ENCODE measurements around the gene HTR7.

HTR7 gene

GRCh38 chr10:90722832-90723231 lies 135.0 kb downstream of the HTR7 start:
- H3K9me3 ChIP-seq (ENCODE audit: insufficient read depth, low read length, severe bottlenecking): no peaks in the 10 kb centered on the region
- DNase-seq (no peak), ATAC-seq (ENCODE audit: insufficient read depth, low read depth) (no peak)
- no peaks in the 10 kb centered on the region for H3K4me1 ChIP-seq (ENCODE audit: insufficient read depth, low read length)
- no peak for TF ChIP-seq CTCF (IDR thresholded peaks at IDR 0.05; ENCODE audit: borderline replicate concordance, extremely low read depth, low read length, poor library complexity, severe bottlenecking)
- no peak for TF ChIP-seq EZH2 (IDR thresholded peaks at IDR 0.05; ENCODE audit: borderline replicate concordance, low read depth, low read length, severe bottlenecking)
- H3K4me3 ChIP-seq (ENCODE audit: low read depth in 1 of 2, low read length in 2 of 2): no peak overlapping the region
- no peaks in the 10 kb centered on the region for H3K36me3 ChIP-seq (ENCODE audit: insufficient read depth, low read length)
- peaks cover 22% of the 10 kb centered on the region for H3K27me3 ChIP-seq (ENCODE audit: insufficient read depth, low read length, poor library complexity)
- H3K79me2 ChIP-seq (ENCODE audit: insufficient read depth, low read length): no peaks in the 10 kb centered on the region
- H3K4me2 ChIP-seq (ENCODE audit: insufficient read depth, low read length): no peak overlapping the region
- H2AFZ ChIP-seq (ENCODE audit: low read depth, low read length): no peak overlapping the region
- H3K9ac ChIP-seq (ENCODE audit: low read depth, low read length): no peak overlapping the region
- H3K27ac ChIP-seq (ENCODE audit: low read length): no peak overlapping the region
- no peaks in the 10 kb centered on the region for H4K20me1 ChIP-seq (ENCODE audit: insufficient read depth, low read length)

GRCh38 chr10:90718182-90718581 lies 139.7 kb downstream of the HTR7 start:
- H3K79me2 ChIP-seq (ENCODE audit: insufficient read depth, low read length): no peaks in the 10 kb centered on the region
- peaks cover 15% of the 10 kb centered on the region for H3K27me3 ChIP-seq (ENCODE audit: insufficient read depth, low read length, poor library complexity)
- no peak overlapping the region for H3K4me3 ChIP-seq (ENCODE audit: low read depth in 1 of 2, low read length in 2 of 2)
- no peaks in the 10 kb centered on the region for H3K36me3 ChIP-seq (ENCODE audit: insufficient read depth, low read length)
- H4K20me1 ChIP-seq (ENCODE audit: insufficient read depth, low read length): no peaks in the 10 kb centered on the region
- no peak for TF ChIP-seq EZH2 (IDR thresholded peaks at IDR 0.05; ENCODE audit: borderline replicate concordance, low read depth, low read length, severe bottlenecking)
- peak; percentile 25 for TF ChIP-seq CTCF (IDR thresholded peaks at IDR 0.05; ENCODE audit: borderline replicate concordance, extremely low read depth, low read length, poor library complexity, severe bottlenecking)
- ATAC-seq (ENCODE audit: insufficient read depth, low read depth): no peak
- no peak for DNase-seq
- H3K9ac ChIP-seq (ENCODE audit: low read depth, low read length): no peak overlapping the region
- no peak overlapping the region for H3K27ac ChIP-seq (ENCODE audit: low read length)
- H3K4me2 ChIP-seq (ENCODE audit: insufficient read depth, low read length): no peak overlapping the region
- H2AFZ ChIP-seq (ENCODE audit: low read depth, low read length): no peak overlapping the region
- H3K4me1 ChIP-seq (ENCODE audit: insufficient read depth, low read length): no peaks in the 10 kb centered on the region
- no peaks in the 10 kb centered on the region for H3K9me3 ChIP-seq (ENCODE audit: insufficient read depth, low read length, severe bottlenecking)

- DNase-seq (no peak), ATAC-seq (ENCODE audit: insufficient read depth, low read depth) (no peak)
- Histone ChIP-seq H2AFZ (ENCODE audit: low read depth, low read length) (no peak overlapping the region), H3K27me3 (ENCODE audit: insufficient read depth, low read length, poor library complexity) (peaks cover 19% of the 10 kb centered on the region), H3K9ac (ENCODE audit: low read depth, low read length) (no peak overlapping the region), H3K27ac (ENCODE audit: low read length) (no peak overlapping the region), H3K4me3 (ENCODE audit: low read depth in 1 of 2, low read length in 2 of 2) (no peak overlapping the region), H3K4me2 (ENCODE audit: insufficient read depth, low read length) (no peak overlapping the region), H3K36me3 (ENCODE audit: insufficient read depth, low read length) (no peaks in the 10 kb centered on the region), H3K4me1 (ENCODE audit: insufficient read depth, low read length) (no peaks in the 10 kb centered on the region), H3K9me3 (ENCODE audit: insufficient read depth, low read length, severe bottlenecking) (no peaks in the 10 kb centered on the region), H3K79me2 (ENCODE audit: insufficient read depth, low read length) (no peaks in the 10 kb centered on the region), H4K20me1 (ENCODE audit: insufficient read depth, low read length) (no peaks in the 10 kb centered on the region)
- TF ChIP-seq CTCF (IDR thresholded peaks at IDR 0.05; ENCODE audit: borderline replicate concordance, extremely low read depth, low read length, poor library complexity, severe bottlenecking) (peak; percentile 9), EZH2 (IDR thresholded peaks at IDR 0.05; ENCODE audit: borderline replicate concordance, low read depth, low read length, severe bottlenecking) (no peak)
These were observed 145.3 kb downstream of the HTR7 start for GRCh38 chr10:90712529-90712928.

- peaks cover 13% of the 10 kb centered on the region for H3K27me3 ChIP-seq (ENCODE audit: insufficient read depth, low read length, poor library complexity)
- no peaks in the 10 kb centered on the region for H3K36me3 ChIP-seq (ENCODE audit: insufficient read depth, low read length)
- H3K4me3 ChIP-seq (ENCODE audit: low read depth in 1 of 2, low read length in 2 of 2): no peak overlapping the region
- no peaks in the 10 kb centered on the region for H3K4me1 ChIP-seq (ENCODE audit: insufficient read depth, low read length)
- TF ChIP-seq CTCF (IDR thresholded peaks at IDR 0.05; ENCODE audit: borderline replicate concordance, extremely low read depth, low read length, poor library complexity, severe bottlenecking) (no peak), EZH2 (IDR thresholded peaks at IDR 0.05; ENCODE audit: borderline replicate concordance, low read depth, low read length, severe bottlenecking) (no peak)
- no peak overlapping the region for H3K27ac ChIP-seq (ENCODE audit: low read length)
- no peaks in the 10 kb centered on the region for H4K20me1 ChIP-seq (ENCODE audit: insufficient read depth, low read length)
- H3K4me2 ChIP-seq (ENCODE audit: insufficient read depth, low read length): no peak overlapping the region
- no peak overlapping the region for H2AFZ ChIP-seq (ENCODE audit: low read depth, low read length)
- H3K9ac ChIP-seq (ENCODE audit: low read depth, low read length): no peak overlapping the region
- H3K79me2 ChIP-seq (ENCODE audit: insufficient read depth, low read length): no peaks in the 10 kb centered on the region
- H3K9me3 ChIP-seq (ENCODE audit: insufficient read depth, low read length, severe bottlenecking): no peaks in the 10 kb centered on the region
- DNase-seq (no peak), ATAC-seq (ENCODE audit: insufficient read depth, low read depth) (no peak)
These were observed 148.1 kb downstream of the HTR7 start for GRCh38 chr10:90709727-90710126.

All from DND-41 (cell line).